Trophoblast cell (in vitro differentiated cells and primary cell): ENCODE data around the gene FGFR2.

Experiments used
- DNase-seq, 2 donors: peaks; one replicate each; pipeline ENCODE4 v3.0.0-alpha.2; 2016
- H2AFZ ChIP-seq: 2 replicates; pipeline ENCODE4 v1.6.1; 2013; ENCODE audit warnings: low read length, moderate library complexity, mild to moderate bottlenecking; ENCODE audit not compliant: insufficient read depth, poor library complexity
- H2AK5ac ChIP-seq: 2 replicates; pipeline ENCODE4 v1.6.1; 2013; ENCODE audit warnings: mild to moderate bottlenecking, low read length
- H2BK120ac ChIP-seq: 2 replicates; pipeline ENCODE4 v1.6.1; 2013; ENCODE audit warnings: low read length, mild to moderate bottlenecking, moderate library complexity; ENCODE audit not compliant: insufficient read depth, poor library complexity
- H2BK12ac ChIP-seq: 2 replicates; pipeline ENCODE4 v1.6.1; 2013; ENCODE audit warnings: mild to moderate bottlenecking, low read length, moderate library complexity
- H2BK5ac ChIP-seq: 2 replicates; pipeline ENCODE4 v1.6.1; 2013; ENCODE audit warnings: low read length, low read depth, moderate library complexity, mild to moderate bottlenecking; ENCODE audit not compliant: poor library complexity
- H3K14ac ChIP-seq: 2 replicates; pipeline ENCODE4 v1.6.1; 2013; ENCODE audit warnings: mild to moderate bottlenecking, low read length
- H3K18ac ChIP-seq: 2 replicates; pipeline ENCODE4 v1.6.1; 2013; ENCODE audit warnings: mild to moderate bottlenecking, low read length
- H3K23ac ChIP-seq: 2 replicates; pipeline ENCODE4 v1.6.1; 2013; ENCODE audit warnings: low read length
- H3K27ac ChIP-seq: 2 replicates; pipeline ENCODE4 v1.5.1; 2013; ENCODE audit warnings: low read depth, mild to moderate bottlenecking, inconsistent platforms, low read length, moderate library complexity
- H3K27me3 ChIP-seq: 2 replicates; pipeline ENCODE4 v1.6.1; 2013; ENCODE audit warnings: inconsistent platforms, mild to moderate bottlenecking, low read length, moderate library complexity; ENCODE audit not compliant: insufficient read depth
- H3K36me3 ChIP-seq, 2 experiments: 1 replicate in 1 of 2; 2 replicates in 1 of 2; pipeline ENCODE4 v1.6.1; 2013; ENCODE audit warnings: low read length in 2 of 2, mild to moderate bottlenecking in 2 of 2, moderate library complexity in 1 of 2; ENCODE audit not compliant: insufficient read depth in 2 of 2, control insufficient read depth in 1 of 2
- H3K4ac ChIP-seq: 2 replicates; pipeline ENCODE4 v1.6.1; 2013; ENCODE audit warnings: low read depth, mild to moderate bottlenecking, low read length, moderate library complexity
- H3K4me1 ChIP-seq, 2 experiments: 1 replicate in 1 of 2; 2 replicates in 1 of 2; pipeline ENCODE4 v1.6.1; 2013; ENCODE audit warnings: low read length in 2 of 2, mild to moderate bottlenecking in 2 of 2, moderate library complexity in 1 of 2; ENCODE audit not compliant: insufficient read depth in 2 of 2, control insufficient read depth in 1 of 2
- H3K4me2 ChIP-seq: 2 replicates; pipeline ENCODE4 v1.6.1; 2013; ENCODE audit warnings: inconsistent platforms, mild to moderate bottlenecking, low read length, moderate library complexity
- H3K4me3 ChIP-seq: 2 replicates; pipeline ENCODE4 v1.5.1; 2013; ENCODE audit warnings: mild to moderate bottlenecking, low read depth, low read length, inconsistent platforms
- H3K79me1 ChIP-seq: one replicate; pipeline ENCODE4 v1.6.1; 2013; ENCODE audit warnings: low read length
- H3K79me2 ChIP-seq: 2 replicates; pipeline ENCODE4 v1.6.1; 2013; ENCODE audit warnings: low read length, mild to moderate bottlenecking; ENCODE audit not compliant: control insufficient read depth, insufficient read depth, poor library complexity
- H3K9ac ChIP-seq: 2 replicates; pipeline ENCODE4 v1.6.1; 2013; ENCODE audit warnings: mild to moderate bottlenecking, low read length
- H3K9me3 ChIP-seq: 2 replicates; pipeline ENCODE4 v1.6.1; 2013; ENCODE audit warnings: low read depth, mild to moderate bottlenecking, control low read depth, inconsistent platforms, low read length; ENCODE audit not compliant: insufficient read depth
- H4K12ac ChIP-seq: 2 replicates; pipeline ENCODE4 v1.6.1; 2013; ENCODE audit warnings: low read depth, mild to moderate bottlenecking, low read length, moderate library complexity
- H4K8ac ChIP-seq: 2 replicates; pipeline ENCODE4 v1.6.1; 2013; ENCODE audit warnings: low read depth, mild to moderate bottlenecking, low read length, moderate library complexity
- H4K91ac ChIP-seq: one replicate; pipeline ENCODE4 v1.6.1; 2013; ENCODE audit warnings: low read depth, mild to moderate bottlenecking, low read length, moderate library complexity
- WGBS: extraction: QIAGEN DNeasy Blood & Tissue Kit; methylation state at CpG from one replicate; pipeline ENCODE4 v1.1.7; 2013; ENCODE audit warnings: missing lambda C conversion rate; ENCODE audit not compliant: insufficient read length, insufficient coverage; ENCODE audit errors: extremely low coverage; 5-methylcytosine and 5-hydroxymethylcytosine counted together

FGFR2 gene

DNA sequence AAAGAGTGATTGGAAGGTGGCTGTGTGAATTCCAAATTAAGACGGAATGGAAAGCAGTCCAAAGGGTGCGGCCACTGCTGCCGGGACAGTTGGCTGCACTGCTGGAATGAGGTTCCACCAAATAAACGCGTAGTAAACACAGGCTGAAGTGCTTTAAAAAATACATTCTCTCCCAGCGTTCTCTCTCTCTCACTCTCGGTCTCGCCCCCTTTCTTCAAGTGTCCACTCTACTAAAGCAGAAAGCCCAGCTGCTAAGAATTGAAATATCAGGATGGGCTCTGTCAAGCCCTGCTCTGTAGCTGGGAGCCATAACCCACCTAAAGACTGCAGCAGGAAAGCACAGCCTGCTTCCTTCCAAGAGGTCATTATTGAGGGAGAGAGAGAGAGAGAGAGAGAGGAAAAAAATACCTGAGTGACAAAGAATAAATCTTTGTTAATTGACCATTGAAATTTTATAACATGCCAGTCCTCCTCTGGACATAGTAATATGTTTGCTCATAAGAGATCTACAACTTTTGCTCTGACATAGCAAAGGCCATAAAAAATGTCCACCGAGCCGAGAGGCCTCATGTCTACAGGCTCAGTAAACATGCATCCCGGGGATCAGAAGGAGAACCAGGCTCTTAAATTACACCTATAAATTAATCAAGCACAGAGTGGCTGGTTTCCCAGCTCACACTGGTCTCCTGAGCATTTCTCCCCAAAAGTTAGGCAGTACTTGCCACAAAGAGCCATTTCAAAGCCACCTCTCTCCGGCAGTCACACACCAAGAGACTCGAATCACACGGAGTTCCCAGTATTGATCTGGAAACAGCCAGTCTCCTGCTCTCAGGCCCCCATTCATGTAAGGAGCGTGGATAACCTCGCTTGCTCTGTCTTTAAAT, 72.8 kb downstream of the FGFR2 start:
- no peak overlapping the region for H2BK12ac ChIP-seq
- H3K27me3 ChIP-seq: no peaks in the 10 kb centered on the region
- peaks cover 0 to 3% of the 10 kb centered on the region in 2 experiments for H3K36me3 ChIP-seq
- no peak overlapping the region for H3K4me2 ChIP-seq
- no CpG with 5 or more reads among the region's 16 CpGs for WGBS
- H2AK5ac ChIP-seq: no peak overlapping the region
- H3K4ac ChIP-seq: no peak overlapping the region
- peak; percentile 7 to 39 for DNase-seq
- peak overlapping the region; percentile 23 for H3K18ac ChIP-seq
- no peaks in the 10 kb centered on the region for H3K9me3 ChIP-seq
- H3K23ac ChIP-seq: no peak overlapping the region
- no peak overlapping the region for H4K12ac ChIP-seq
- H4K91ac ChIP-seq: no peak overlapping the region
- no peak overlapping the region for H3K4me3 ChIP-seq
- H2BK120ac ChIP-seq: peak overlapping the region; percentile 53
- H3K9ac ChIP-seq: no peak overlapping the region
- no peak overlapping the region for H2BK5ac ChIP-seq
- H4K8ac ChIP-seq: no peak overlapping the region
- H3K4me1 ChIP-seq: peaks cover 0 to 3% of the 10 kb centered on the region in 2 experiments
- no peak overlapping the region for H3K14ac ChIP-seq
- peaks cover 2% of the 10 kb centered on the region for H3K79me1 ChIP-seq
- no peak overlapping the region for H3K27ac ChIP-seq
- H3K79me2 ChIP-seq: peaks cover 2% of the 10 kb centered on the region
- no peak overlapping the region for H2AFZ ChIP-seq

DNA sequence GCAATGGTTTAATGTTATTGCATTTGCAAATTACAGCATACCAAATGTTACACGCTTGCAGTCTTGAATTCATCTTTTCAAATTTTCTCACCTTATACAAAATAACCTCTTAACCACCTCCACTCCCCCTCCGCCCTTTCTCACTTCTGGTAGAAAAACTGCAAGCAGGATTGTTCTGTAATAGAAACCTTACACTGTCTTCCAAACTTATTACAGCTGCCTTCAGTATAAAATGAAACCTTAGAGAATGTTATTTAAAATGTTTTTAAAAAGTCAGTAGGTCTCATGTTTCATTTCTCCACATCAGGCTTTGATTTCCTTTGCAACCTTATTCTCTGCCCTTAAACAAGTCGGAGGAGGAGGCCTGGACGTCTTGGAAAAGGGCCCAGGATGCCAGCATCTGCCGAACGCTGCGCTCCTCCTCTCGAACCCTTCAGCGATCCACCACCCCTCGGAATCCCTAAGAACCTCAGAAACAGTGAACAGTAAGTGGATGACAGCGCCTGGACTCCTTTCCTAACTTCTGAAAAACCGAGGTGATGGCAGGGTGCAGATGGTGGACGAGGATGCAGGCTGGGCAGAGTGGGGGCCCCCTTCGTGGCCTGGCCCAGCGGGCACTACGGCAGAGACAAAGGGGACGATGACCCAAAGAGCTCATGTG, 74.0 kb downstream of the FGFR2 start:
- peaks cover 0 to 3% of the 10 kb centered on the region in 2 experiments for H3K4me1 ChIP-seq
- H3K18ac ChIP-seq: peak overlapping the region; percentile 33
- H2BK5ac ChIP-seq: no peak overlapping the region
- no peak overlapping the region for H3K23ac ChIP-seq
- no peak overlapping the region for H3K9ac ChIP-seq
- H3K27me3 ChIP-seq: no peaks in the 10 kb centered on the region
- H2AK5ac ChIP-seq: no peak overlapping the region
- H3K4ac ChIP-seq: no peak overlapping the region
- no peak overlapping the region for H4K91ac ChIP-seq
- H4K8ac ChIP-seq: no peak overlapping the region
- DNase-seq: no peak
- peaks cover 0 to 3% of the 10 kb centered on the region in 2 experiments for H3K36me3 ChIP-seq
- no peaks in the 10 kb centered on the region for H3K9me3 ChIP-seq
- no peak overlapping the region for H4K12ac ChIP-seq
- peaks cover 2% of the 10 kb centered on the region for H3K79me2 ChIP-seq
- no peak overlapping the region for H2BK120ac ChIP-seq
- no peak overlapping the region for H2AFZ ChIP-seq
- H3K79me1 ChIP-seq: peaks cover 2% of the 10 kb centered on the region
- H2BK12ac ChIP-seq: peak overlapping the region; percentile 16
- H3K4me3 ChIP-seq: no peak overlapping the region
- WGBS: no CpG with 5 or more reads among the region's 17 CpGs
- H3K14ac ChIP-seq: no peak overlapping the region
- H3K4me2 ChIP-seq: no peak overlapping the region
- H3K27ac ChIP-seq: no peak overlapping the region

DNA sequence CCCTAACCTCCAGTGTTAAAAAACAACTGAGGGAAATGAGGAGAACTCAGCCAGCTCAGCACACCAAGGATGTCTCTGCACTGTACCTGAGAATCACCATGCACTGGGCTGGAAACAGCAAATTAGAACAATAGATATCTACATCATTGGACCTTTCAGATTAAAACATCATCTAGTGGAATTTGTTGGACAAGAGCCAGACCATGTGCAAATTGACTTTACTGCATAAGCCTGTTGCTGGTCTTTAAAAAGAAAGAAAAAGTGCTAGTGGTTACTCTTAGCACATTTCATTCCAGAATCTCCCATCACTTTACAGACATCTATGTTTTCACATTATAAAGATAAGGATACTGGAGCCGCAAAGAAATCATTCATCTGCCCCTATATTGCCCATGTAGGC, 75.4 kb downstream of the FGFR2 start:
- no peak overlapping the region for H3K9ac ChIP-seq
- peaks cover 0 to 3% of the 10 kb centered on the region in 2 experiments for H3K4me1 ChIP-seq
- DNase-seq: no peak
- no peak overlapping the region for H3K4me2 ChIP-seq
- H3K4ac ChIP-seq: no peak overlapping the region
- H2BK5ac ChIP-seq: no peak overlapping the region
- no peak overlapping the region for H2BK120ac ChIP-seq
- H3K9me3 ChIP-seq: no peaks in the 10 kb centered on the region
- H4K91ac ChIP-seq: no peak overlapping the region
- H3K79me2 ChIP-seq: peaks cover 2% of the 10 kb centered on the region
- H3K27ac ChIP-seq: no peak overlapping the region
- peak overlapping the region; percentile 47 for H3K18ac ChIP-seq
- WGBS: no CpG with 5 or more reads among the region's 1 CpG
- no peak overlapping the region for H3K23ac ChIP-seq
- H3K27me3 ChIP-seq: no peaks in the 10 kb centered on the region
- H3K4me3 ChIP-seq: no peak overlapping the region
- H4K8ac ChIP-seq: no peak overlapping the region
- H2AK5ac ChIP-seq: peak overlapping the region; percentile 5
- H3K79me1 ChIP-seq: peaks cover 2% of the 10 kb centered on the region
- H2AFZ ChIP-seq: no peak overlapping the region
- no peak overlapping the region for H3K14ac ChIP-seq
- H2BK12ac ChIP-seq: no peak overlapping the region
- peaks cover 0 to 3% of the 10 kb centered on the region in 2 experiments for H3K36me3 ChIP-seq
- no peak overlapping the region for H4K12ac ChIP-seq

DNA sequence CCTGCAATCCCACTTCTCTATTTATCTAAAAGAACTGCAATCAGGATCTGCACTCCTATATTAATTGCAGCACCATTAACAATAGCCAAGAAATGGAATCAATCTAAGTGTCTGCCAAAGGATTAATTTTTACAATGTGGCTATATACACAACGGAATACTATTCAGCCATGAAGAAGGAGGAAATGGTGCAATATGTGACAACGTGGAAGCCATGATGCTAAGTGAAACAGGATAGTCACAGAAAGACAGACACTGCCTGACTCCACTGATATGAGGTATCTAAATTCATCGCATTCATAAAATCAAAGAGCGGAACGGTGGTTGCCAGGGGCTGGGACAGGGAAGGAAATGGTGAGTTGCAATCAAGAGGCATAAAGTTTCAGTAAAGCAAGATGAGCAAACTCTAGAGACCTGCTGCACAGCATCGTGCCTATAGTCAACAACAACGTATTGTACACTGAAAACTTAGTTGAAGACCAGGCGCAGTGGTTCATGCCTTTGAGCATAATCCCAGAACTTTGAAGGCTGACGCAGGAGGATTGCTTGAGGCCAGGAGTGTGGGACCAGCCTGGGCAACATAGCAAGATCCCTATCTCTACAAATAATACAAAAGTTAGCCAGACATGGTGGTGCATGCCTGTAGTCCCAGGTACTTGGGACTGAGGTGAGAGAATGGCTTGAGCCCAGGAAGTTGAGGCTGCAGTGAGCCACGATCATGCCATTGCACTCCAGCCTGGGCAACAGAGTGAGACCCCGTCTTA, 76.3 kb downstream of the FGFR2 start:
- Histone ChIP-seq H2BK120ac (no peak overlapping the region), H4K8ac (no peak overlapping the region), H3K79me2 (peaks cover 2% of the 10 kb centered on the region), H4K91ac (no peak overlapping the region), H3K4me2 (no peak overlapping the region), H3K79me1 (peaks cover 2% of the 10 kb centered on the region), H3K27ac (no peak overlapping the region), H3K36me3 (peaks cover 5 to 8% of the 10 kb centered on the region in 2 experiments), H2AFZ (no peak overlapping the region), H3K27me3 (no peaks in the 10 kb centered on the region), H3K4me3 (no peak overlapping the region), H3K4ac (no peak overlapping the region), H3K9ac (no peak overlapping the region), H3K14ac (no peak overlapping the region), H3K4me1 (peaks cover 0 to 3% of the 10 kb centered on the region in 2 experiments), H3K18ac (no peak overlapping the region), H2BK5ac (no peak overlapping the region), H3K9me3 (no peaks in the 10 kb centered on the region), H2BK12ac (no peak overlapping the region), H3K23ac (no peak overlapping the region), H4K12ac (no peak overlapping the region), H2AK5ac (no peak overlapping the region)
- WGBS: no CpG with 5 or more reads among the region's 11 CpGs
- DNase-seq: peak; percentile 82 to 89
